ENCODE results near the gene FTSJ1. TPM values are rescaled to one million over a fixed set of nuclear protein-coding genes. Genes with fewer than 3 reads are reported as not detected.

FTSJ1 gene
- total and polyA plus RNA-seq, 2 experiments from 2014 or later, result 42.8 to 76.3 TPM

DNA sequence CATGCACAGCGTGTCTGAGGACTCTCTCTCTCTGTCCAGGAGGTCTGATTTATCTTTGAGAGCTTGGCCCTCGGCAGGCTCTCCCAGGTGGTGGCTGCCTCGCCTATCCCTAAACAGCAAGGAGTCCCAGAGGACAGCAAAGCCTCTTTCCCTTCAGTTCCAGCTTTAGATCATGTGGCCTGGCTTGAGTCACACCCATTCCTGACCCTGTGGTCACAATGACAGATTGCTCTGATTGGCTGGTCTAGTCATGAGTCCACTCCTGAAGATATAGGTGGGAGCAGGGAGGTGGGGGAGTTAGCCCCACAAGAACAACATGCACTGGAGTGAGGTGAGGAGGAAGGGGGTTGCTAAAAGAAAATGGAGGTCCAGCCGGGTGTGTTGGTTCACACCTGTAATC, 20.7 kb downstream of the FTSJ1 start:
- no peaks in the 10 kb centered on the region for H3K36me3 Mint-ChIP-seq (ENCODE audit: low read depth)
- no peaks in the 10 kb centered on the region for H3K27me3 ChIP-seq (ENCODE audit: insufficient read depth)
- TF ChIP-seq ETS1 (IDR thresholded peaks at IDR 0.05) (no peak), CTCF (conservative IDR thresholded peaks at IDR 0.05; ENCODE audit: low read depth in 2 of 2) (no peak)
- no peaks in the 10 kb centered on the region for H3K9me2 ChIP-seq (ENCODE audit: insufficient read depth)
- no peak overlapping the region for H3K27ac ChIP-seq (ENCODE audit: low read depth)
- peaks cover 2% of the 10 kb centered on the region for H3K27me3 Mint-ChIP-seq (ENCODE audit: insufficient read depth, low read depth, poor library complexity)
- H3K4me1 Mint-ChIP-seq, result no peaks in the 10 kb centered on the region
- ATAC-seq (no peak), DNase-seq (ENCODE audit: low spot score) (no peak)
- H3K4me3 Mint-ChIP-seq, result no peak overlapping the region
- H3F3A ChIP-seq (replicated peaks; ENCODE audit: low read depth), result no peaks in the 10 kb centered on the region
- no peaks in the 10 kb centered on the region for H3K79me2 ChIP-seq (replicated peaks; ENCODE audit: insufficient read depth)
- H2AFZ ChIP-seq, result no peak overlapping the region
- H4K20me1 ChIP-seq (replicated peaks; ENCODE audit: insufficient read depth), result no peaks in the 10 kb centered on the region
- no peak overlapping the region for H3K4me3 ChIP-seq
- H3K9me3 Mint-ChIP-seq, result no peaks in the 10 kb centered on the region
- no peak overlapping the region for H3K4me2 ChIP-seq
- no peak overlapping the region for H3K27ac Mint-ChIP-seq
- no peaks in the 10 kb centered on the region for H3K36me3 ChIP-seq (ENCODE audit: insufficient read depth)
- H3K4me1 ChIP-seq (ENCODE audit: insufficient read depth), result no peaks in the 10 kb centered on the region

- Histone ChIP-seq H4K20me1 (replicated peaks; ENCODE audit: insufficient read depth) (no peaks in the 10 kb centered on the region), H3F3A (replicated peaks; ENCODE audit: low read depth) (no peaks in the 10 kb centered on the region), H3K9me2 (ENCODE audit: insufficient read depth) (no peaks in the 10 kb centered on the region), H3K27ac (ENCODE audit: low read depth) (no peak overlapping the region), H3K36me3 (ENCODE audit: insufficient read depth) (no peaks in the 10 kb centered on the region), H3K4me1 (ENCODE audit: insufficient read depth) (no peaks in the 10 kb centered on the region), H3K4me3 (no peak overlapping the region), H3K4me2 (no peak overlapping the region), H3K79me2 (replicated peaks; ENCODE audit: insufficient read depth) (no peaks in the 10 kb centered on the region), H2AFZ (no peak overlapping the region), H3K27me3 (ENCODE audit: insufficient read depth) (no peaks in the 10 kb centered on the region)
- no peak overlapping the region for H3K27ac Mint-ChIP-seq
- H3K27me3 Mint-ChIP-seq (ENCODE audit: insufficient read depth, low read depth, poor library complexity), result peaks cover 2% of the 10 kb centered on the region
- ATAC-seq (no peak), DNase-seq (ENCODE audit: low spot score) (no peak)
- H3K36me3 Mint-ChIP-seq (ENCODE audit: low read depth), result no peaks in the 10 kb centered on the region
- H3K9me3 Mint-ChIP-seq, result no peaks in the 10 kb centered on the region
- H3K4me3 Mint-ChIP-seq, result no peak overlapping the region
- no peaks in the 10 kb centered on the region for H3K4me1 Mint-ChIP-seq
- TF ChIP-seq JUNB (IDR thresholded peaks at IDR 0.05; ENCODE audit: unreplicated experiment) (no peak), CREB1 (CRISPR knock-in tag; IDR thresholded peaks at IDR 0.05; ENCODE audit: low read depth) (no peak), ZNF331 (CRISPR knock-in tag; IDR thresholded peaks at IDR 0.05; ENCODE audit: low read depth) (no peak), POLR2AphosphoS5 (IDR thresholded peaks at IDR 0.05; ENCODE audit: low read depth) (no peak), REST (IDR thresholded peaks at IDR 0.05; ENCODE audit: unreplicated experiment) (no peak), NANOG (IDR thresholded peaks at IDR 0.05; ENCODE audit: borderline replicate concordance) (no peak), STAT1 (IDR thresholded peaks at IDR 0.05; ENCODE audit: unreplicated experiment) (no peak), ZNF114 (CRISPR knock-in tag; IDR thresholded peaks at IDR 0.05) (no peak)
- TF ChIP-seq, protein P1, sequence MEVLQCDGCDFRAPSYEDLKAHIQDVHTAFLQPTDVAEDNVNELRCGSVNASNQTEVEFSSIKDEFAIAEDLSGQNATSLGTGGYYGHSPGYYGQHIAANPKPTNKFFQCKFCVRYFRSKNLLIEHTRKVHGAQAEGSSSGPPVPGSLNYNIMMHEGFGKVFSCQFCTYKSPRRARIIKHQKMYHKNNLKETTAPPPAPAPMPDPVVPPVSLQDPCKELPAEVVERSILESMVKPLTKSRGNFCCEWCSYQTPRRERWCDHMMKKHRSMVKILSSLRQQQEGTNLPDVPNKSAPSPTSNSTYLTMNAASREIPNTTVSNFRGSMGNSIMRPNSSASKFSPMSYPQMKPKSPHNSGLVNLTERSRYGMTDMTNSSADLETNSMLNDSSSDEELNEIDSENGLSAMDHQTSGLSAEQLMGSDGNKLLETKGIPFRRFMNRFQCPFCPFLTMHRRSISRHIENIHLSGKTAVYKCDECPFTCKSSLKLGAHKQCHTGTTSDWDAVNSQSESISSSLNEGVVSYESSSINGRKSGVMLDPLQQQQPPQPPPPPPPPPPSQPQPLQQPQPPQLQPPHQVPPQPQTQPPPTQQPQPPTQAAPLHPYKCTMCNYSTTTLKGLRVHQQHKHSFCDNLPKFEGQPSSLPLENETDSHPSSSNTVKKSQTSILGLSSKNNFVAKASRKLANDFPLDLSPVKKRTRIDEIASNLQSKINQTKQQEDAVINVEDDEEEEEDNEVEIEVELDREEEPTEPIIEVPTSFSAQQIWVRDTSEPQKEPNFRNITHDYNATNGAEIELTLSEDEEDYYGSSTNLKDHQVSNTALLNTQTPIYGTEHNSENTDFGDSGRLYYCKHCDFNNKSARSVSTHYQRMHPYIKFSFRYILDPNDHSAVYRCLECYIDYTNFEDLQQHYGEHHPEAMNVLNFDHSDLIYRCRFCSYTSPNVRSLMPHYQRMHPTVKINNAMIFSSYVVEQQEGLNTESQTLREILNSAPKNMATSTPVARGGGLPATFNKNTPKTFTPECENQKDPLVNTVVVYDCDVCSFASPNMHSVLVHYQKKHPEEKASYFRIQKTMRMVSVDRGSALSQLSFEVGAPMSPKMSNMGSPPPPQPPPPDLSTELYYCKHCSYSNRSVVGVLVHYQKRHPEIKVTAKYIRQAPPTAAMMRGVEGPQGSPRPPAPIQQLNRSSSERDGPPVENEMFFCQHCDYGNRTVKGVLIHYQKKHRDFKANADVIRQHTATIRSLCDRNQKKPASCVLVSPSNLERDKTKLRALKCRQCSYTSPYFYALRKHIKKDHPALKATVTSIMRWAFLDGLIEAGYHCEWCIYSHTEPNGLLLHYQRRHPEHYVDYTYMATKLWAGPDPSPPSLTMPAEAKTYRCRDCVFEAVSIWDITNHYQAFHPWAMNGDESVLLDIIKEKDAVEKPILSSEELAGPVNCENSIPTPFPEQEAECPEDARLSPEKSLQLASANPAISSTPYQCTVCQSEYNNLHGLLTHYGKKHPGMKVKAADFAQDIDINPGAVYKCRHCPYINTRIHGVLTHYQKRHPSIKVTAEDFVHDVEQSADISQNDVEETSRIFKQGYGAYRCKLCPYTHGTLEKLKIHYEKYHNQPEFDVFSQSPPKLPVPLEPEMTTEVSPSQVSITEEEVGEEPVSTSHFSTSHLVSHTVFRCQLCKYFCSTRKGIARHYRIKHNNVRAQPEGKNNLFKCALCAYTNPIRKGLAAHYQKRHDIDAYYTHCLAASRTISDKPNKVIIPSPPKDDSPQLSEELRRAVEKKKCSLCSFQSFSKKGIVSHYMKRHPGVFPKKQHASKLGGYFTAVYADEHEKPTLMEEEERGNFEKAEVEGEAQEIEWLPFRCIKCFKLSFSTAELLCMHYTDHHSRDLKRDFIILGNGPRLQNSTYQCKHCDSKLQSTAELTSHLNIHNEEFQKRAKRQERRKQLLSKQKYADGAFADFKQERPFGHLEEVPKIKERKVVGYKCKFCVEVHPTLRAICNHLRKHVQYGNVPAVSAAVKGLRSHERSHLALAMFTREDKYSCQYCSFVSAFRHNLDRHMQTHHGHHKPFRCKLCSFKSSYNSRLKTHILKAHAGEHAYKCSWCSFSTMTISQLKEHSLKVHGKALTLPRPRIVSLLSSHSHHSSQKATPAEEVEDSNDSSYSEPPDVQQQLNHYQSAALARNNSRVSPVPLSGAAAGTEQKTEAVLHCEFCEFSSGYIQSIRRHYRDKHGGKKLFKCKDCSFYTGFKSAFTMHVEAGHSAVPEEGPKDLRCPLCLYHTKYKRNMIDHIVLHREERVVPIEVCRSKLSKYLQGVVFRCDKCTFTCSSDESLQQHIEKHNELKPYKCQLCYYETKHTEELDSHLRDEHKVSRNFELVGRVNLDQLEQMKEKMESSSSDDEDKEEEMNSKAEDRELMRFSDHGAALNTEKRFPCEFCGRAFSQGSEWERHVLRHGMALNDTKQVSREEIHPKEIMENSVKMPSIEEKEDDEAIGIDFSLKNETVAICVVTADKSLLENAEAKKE (CRISPR knock-in tag; IDR thresholded peaks at IDR 0.05), result no peak
These were observed 21.9 kb downstream of the FTSJ1 start for GRCh38 chrX:48497871-48498270.
